ENCODE measurements around the gene LIX1L. TPM values are rescaled to one million over a fixed set of nuclear protein-coding genes. Genes with fewer than 3 reads are reported as not detected.

The LIX1L gene
- total and polyA plus RNA-seq, 2 of the 4 experiments (the other 2 are of a cell fraction) = 14.7 to 28.8 TPM

DNA sequence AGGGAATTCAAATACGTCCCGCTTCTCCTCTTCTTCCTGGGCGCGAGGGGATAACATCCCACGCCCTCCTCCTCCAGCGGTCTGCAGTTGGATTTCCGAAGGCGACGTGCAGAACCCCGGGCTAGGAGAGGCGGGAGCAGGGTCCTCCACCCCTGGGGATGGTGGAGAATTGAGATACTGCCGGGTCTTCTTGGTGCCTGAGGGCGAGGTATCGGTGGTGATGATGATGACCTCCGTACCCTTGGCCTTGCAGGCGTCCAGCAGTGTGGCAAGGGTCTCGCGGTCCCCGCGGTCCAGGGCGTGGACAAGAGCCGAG is 3.2 kb upstream of the LIX1L start:
- in situ Hi-C loops (cut with MboI; ENCODE audit: low sequenced_read_pairs) = no loop called here
- peak overlapping the region; percentile 41 for H3K14ac ChIP-seq (replicated peaks; ENCODE audit: low read depth, low read length)
- H3K4me3 ChIP-seq (ENCODE audit: insufficient read depth, low read depth, low read length) = peak overlapping the region; percentile 91
- intact Hi-C loops (cut with micrococcal nuclease) = no loop called here
- no peaks in the 10 kb centered on the region for H3K27me3 ChIP-seq (ENCODE audit: control insufficient read depth, insufficient read depth, low read length)
- no peaks in the 10 kb centered on the region for H3K9me3 ChIP-seq (ENCODE audit: control insufficient read depth, insufficient read depth, low read length)
- ChIA-PET CTCF (interaction anchor here (0.5 kb wide), 1 partner anchor 156 kb away, joined by 3 read pairs; no protein-coding TSS in a partner anchor), POLR2A (ENCODE audit: unreplicated experiment) (no interaction called here)
- H4K91ac ChIP-seq (ENCODE audit: insufficient read depth, low read depth, low read length) = peak overlapping the region; percentile 19; the same call in 1 of the 2 replicates
- peak overlapping the region; percentile 91 for H3K9ac ChIP-seq (ENCODE audit: low read depth, low read length)
- peak overlapping the region; percentile 69 to 90; a peak in 3 of 4 replicates for H4K8ac ChIP-seq (ENCODE audit: low read depth in 2 of 2, low read length in 2 of 2)
- no peaks in the 10 kb centered on the region for H3K36me3 ChIP-seq (ENCODE audit: control insufficient read depth, insufficient read depth, low read length)
- DNase-seq (no peak), ATAC-seq (ENCODE audit: low read depth) (no peak)
- H3K79me1 ChIP-seq (ENCODE audit: low read depth in 1 of 2, low read length in 2 of 2) = peaks cover 4 to 53% of the 10 kb centered on the region in 2 experiments; a peak in 3 of 4 replicates
- H2BK120ac ChIP-seq (ENCODE audit: low read depth, low read length) = peak overlapping the region; percentile 70; the same call in 1 of the 2 replicates
- peaks cover 28% of the 10 kb centered on the region for H3K4me1 ChIP-seq (ENCODE audit: control insufficient read depth, insufficient read depth, low read length)
- peak overlapping the region; percentile 84 for H3K4me2 ChIP-seq (ENCODE audit: low read depth, low read length)
- no peak overlapping the region for H3K56ac ChIP-seq (ENCODE audit: extremely low read depth, insufficient read depth, low read length)
- H2BK15ac ChIP-seq (ENCODE audit: low read depth, low read length) = peak overlapping the region; percentile 3; the same call in 1 of the 3 replicates
- H3K23ac ChIP-seq (ENCODE audit: low read depth, low read length) = peak overlapping the region; percentile 91
- no peak overlapping the region for H2BK20ac ChIP-seq (ENCODE audit: low read depth, low read length)
- dilution Hi-C loops (cut with HindIII; ENCODE audit: low sequenced_read_pairs, unreplicated experiment) = no loop called here
- H4K5ac ChIP-seq (ENCODE audit: low read depth, low read length) = peak overlapping the region; percentile 72
- peak overlapping the region; percentile 82 for H2AK5ac ChIP-seq (ENCODE audit: low read depth, low read length)
- peak overlapping the region; percentile 61; the same call in 1 of the 2 replicates for H3K18ac ChIP-seq (ENCODE audit: low read depth, low read length)
- WGBS, 2 experiments (ENCODE audit: extremely low coverage in 2 of 2, insufficient read length in 1 of 2) = 10% methylated on average over 6 of the region's 22 CpGs; no CpG with 5 or more reads in 1 of the 2 experiments
- peak overlapping the region; percentile 88 for H3K27ac ChIP-seq (ENCODE audit: insufficient read depth, low read length)
- H2AFZ ChIP-seq (replicated peaks; ENCODE audit: low read length, poor library complexity) = peak overlapping the region; percentile 93
- peak overlapping the region; percentile 87 for H2AK9ac ChIP-seq (replicated peaks; ENCODE audit: low read depth, low read length, poor library complexity)
- H4K20me1 ChIP-seq (ENCODE audit: insufficient read depth, low read length) = no peaks in the 10 kb centered on the region
- TF ChIP-seq MAZ (IDR thresholded peaks at IDR 0.05; ENCODE audit: borderline replicate concordance, low read depth, low read length) (no peak), RAD21 (IDR thresholded peaks at IDR 0.05; ENCODE audit: low read length) (no peak), MXI1 (IDR thresholded peaks at IDR 0.05; ENCODE audit: borderline replicate concordance, low read depth, low read length) (no peak)
- TF ChIP-seq, protein P1, sequence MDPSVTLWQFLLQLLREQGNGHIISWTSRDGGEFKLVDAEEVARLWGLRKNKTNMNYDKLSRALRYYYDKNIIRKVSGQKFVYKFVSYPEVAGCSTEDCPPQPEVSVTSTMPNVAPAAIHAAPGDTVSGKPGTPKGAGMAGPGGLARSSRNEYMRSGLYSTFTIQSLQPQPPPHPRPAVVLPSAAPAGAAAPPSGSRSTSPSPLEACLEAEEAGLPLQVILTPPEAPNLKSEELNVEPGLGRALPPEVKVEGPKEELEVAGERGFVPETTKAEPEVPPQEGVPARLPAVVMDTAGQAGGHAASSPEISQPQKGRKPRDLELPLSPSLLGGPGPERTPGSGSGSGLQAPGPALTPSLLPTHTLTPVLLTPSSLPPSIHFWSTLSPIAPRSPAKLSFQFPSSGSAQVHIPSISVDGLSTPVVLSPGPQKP (IDR thresholded peaks at IDR 0.05; ENCODE audit: borderline replicate concordance, low read depth, low read length) = no peak
- TF ChIP-seq, protein P2, sequence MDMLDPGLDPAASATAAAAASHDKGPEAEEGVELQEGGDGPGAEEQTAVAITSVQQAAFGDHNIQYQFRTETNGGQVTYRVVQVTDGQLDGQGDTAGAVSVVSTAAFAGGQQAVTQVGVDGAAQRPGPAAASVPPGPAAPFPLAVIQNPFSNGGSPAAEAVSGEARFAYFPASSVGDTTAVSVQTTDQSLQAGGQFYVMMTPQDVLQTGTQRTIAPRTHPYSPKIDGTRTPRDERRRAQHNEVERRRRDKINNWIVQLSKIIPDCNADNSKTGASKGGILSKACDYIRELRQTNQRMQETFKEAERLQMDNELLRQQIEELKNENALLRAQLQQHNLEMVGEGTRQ (IDR thresholded peaks at IDR 0.05; ENCODE audit: low read depth, low read length) = no peak
- BruUV-seq (replicated peaks) = no TSS peak
- peak overlapping the region; percentile 44 for H3K4ac ChIP-seq (ENCODE audit: low read depth, low read length)
- peaks cover 10% of the 10 kb centered on the region for H3K9me1 ChIP-seq (ENCODE audit: insufficient read depth, low read length)
- peak overlapping the region; percentile 64 for H2BK5ac ChIP-seq (ENCODE audit: low read depth, low read length, poor library complexity, severe bottlenecking)

All from IMR-90 (cell line).